ENCODE measurements around the gene TMEM132E. TPM values are rescaled to one million over a fixed set of nuclear protein-coding genes. Genes with fewer than 3 reads are reported as not detected.

The TMEM132E gene
- total RNA-seq, 1 experiment from 2014 or later, result 0.42 TPM

DNA sequence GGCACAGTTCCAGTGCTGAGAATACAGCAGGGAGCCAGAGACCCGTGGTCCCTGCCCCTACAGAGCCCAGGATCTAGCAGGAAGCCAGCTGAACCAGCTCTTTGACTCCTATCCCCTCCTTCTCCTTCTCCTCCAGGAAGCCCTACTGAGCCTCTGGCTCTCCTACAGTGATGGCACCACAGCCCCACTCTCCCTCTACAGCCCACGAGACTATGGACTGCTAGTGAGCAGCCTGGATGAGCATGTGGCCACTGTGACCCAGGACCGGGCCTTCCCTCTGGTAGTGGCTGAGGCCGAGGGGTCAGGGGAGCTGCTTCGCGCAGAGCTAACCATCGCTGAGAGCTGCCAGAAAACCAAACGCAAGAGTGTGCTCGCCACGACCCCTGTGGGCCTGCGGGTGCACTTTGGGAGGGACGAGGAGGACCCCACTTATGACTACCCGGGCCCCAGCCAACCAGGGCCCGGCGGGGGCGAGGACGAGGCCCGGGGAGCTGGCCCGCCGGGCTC, 57.7 kb downstream of the TMEM132E start:
- Histone ChIP-seq H3K14ac (ENCODE audit: insufficient read depth, low read length) (no peak overlapping the region), H2BK15ac (ENCODE audit: low read depth, low read length) (no peak overlapping the region), H2BK20ac (ENCODE audit: low read depth, low read length, poor library complexity, severe bottlenecking) (no peak overlapping the region), H3K4me2 (ENCODE audit: insufficient read depth, insufficient read length, low read length) (no peak overlapping the region), H3K23ac (ENCODE audit: insufficient read length, low read depth, low read length) (no peak overlapping the region), H4K5ac (ENCODE audit: insufficient read length, low read depth, low read length) (no peak overlapping the region), H3K4ac (ENCODE audit: low read depth, low read length) (no peak overlapping the region), H3K79me2 (ENCODE audit: insufficient read depth, low read length) (no peaks in the 10 kb centered on the region), H3K4me1 (ENCODE audit: insufficient read depth, low read length) (peaks cover 2% of the 10 kb centered on the region; the same call in 1 of the 2 replicates), H2AFZ (ENCODE audit: low read length) (no peak overlapping the region), H3K18ac (ENCODE audit: insufficient read length, low read depth, low read length) (no peak overlapping the region), H2AK5ac (ENCODE audit: insufficient read length, low read length) (no peak overlapping the region), H4K91ac (ENCODE audit: insufficient read length, low read depth, low read length) (no peak overlapping the region), H3K27me3 (ENCODE audit: insufficient read depth, low read length) (no peaks in the 10 kb centered on the region; the same call in 1 of the 2 replicates), H4K20me1 (ENCODE audit: control insufficient read depth, insufficient read depth, insufficient read length) (no peaks in the 10 kb centered on the region), H2BK12ac (ENCODE audit: insufficient read length, low read depth, low read length) (no peak overlapping the region), H3K27ac (ENCODE audit: insufficient read length, low read depth, low read length) (no peak overlapping the region), H3K9ac (ENCODE audit: extremely low read depth, insufficient read length, low read length) (no peak overlapping the region), H3K79me1 (ENCODE audit: insufficient read depth, low read depth, low read length, poor library complexity, severe bottlenecking) (no peaks in the 10 kb centered on the region), H2BK5ac (ENCODE audit: insufficient read length, low read length) (no peak overlapping the region), H2BK120ac (ENCODE audit: low read depth, low read length, poor library complexity, severe bottlenecking) (no peak overlapping the region), H4K8ac (replicated peaks; ENCODE audit: insufficient read length, low read depth, low read length) (no peak overlapping the region), H3K23me2 (ENCODE audit: insufficient read length, low read depth, low read length, poor library complexity, severe bottlenecking) (no peaks in the 10 kb centered on the region), H3K56ac (ENCODE audit: insufficient read length, low read depth, low read length) (no peak overlapping the region), H3T11ph (ENCODE audit: low read length) (no peak overlapping the region), H3K9me3 (ENCODE audit: control insufficient read depth, low read depth, low read length) (no peaks in the 10 kb centered on the region)
- Mint-ChIP-seq H3K27me3 (ENCODE audit: low read depth) (peaks cover 79% of the 10 kb centered on the region), H3K4me3 (no peak overlapping the region), H3K36me3 (ENCODE audit: insufficient read depth in 1 of 3, low read depth in 3 of 3) (no peaks in the 10 kb centered on the region), H3K9me3 (no peaks in the 10 kb centered on the region; a peak in 1 of 5 replicates), H3K4me1 (peaks cover 22 to 23% of the 10 kb centered on the region in 2 experiments), H3K27ac (no peak overlapping the region)
- TF ChIP-seq, protein P1, sequence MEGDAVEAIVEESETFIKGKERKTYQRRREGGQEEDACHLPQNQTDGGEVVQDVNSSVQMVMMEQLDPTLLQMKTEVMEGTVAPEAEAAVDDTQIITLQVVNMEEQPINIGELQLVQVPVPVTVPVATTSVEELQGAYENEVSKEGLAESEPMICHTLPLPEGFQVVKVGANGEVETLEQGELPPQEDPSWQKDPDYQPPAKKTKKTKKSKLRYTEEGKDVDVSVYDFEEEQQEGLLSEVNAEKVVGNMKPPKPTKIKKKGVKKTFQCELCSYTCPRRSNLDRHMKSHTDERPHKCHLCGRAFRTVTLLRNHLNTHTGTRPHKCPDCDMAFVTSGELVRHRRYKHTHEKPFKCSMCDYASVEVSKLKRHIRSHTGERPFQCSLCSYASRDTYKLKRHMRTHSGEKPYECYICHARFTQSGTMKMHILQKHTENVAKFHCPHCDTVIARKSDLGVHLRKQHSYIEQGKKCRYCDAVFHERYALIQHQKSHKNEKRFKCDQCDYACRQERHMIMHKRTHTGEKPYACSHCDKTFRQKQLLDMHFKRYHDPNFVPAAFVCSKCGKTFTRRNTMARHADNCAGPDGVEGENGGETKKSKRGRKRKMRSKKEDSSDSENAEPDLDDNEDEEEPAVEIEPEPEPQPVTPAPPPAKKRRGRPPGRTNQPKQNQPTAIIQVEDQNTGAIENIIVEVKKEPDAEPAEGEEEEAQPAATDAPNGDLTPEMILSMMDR (conservative IDR thresholded peaks at IDR 0.05), result no peak
- no peak for DNase-seq
- WGBS (ENCODE audit: extremely low coverage, insufficient read length, low lambda C conversion rate), result no CpG with 5 or more reads among the region's 20 CpGs
